CD4-positive, alpha-beta T cell treated with Interleukin-12 subunit alpha and Interleukin-12 subunit beta, for 1 hour (primary cell): ENCODE measurements around the gene KRT7.

Source experiments
- DNase-seq: peaks from one replicate; pipeline ENCODE4 v3.0.0-alpha.2; 2020

KRT7 gene

GRCh38 chr12:52200086-52200780 is 32.8 kb upstream of the KRT7 start:
- no peak for DNase-seq

GRCh38 chr12:52200781-52201450 is 32.1 kb upstream of the KRT7 start:
- no peak for DNase-seq

- no peak for DNase-seq
Measured at GRCh38 chr12:52201451-52201839, 31.6 kb upstream of the KRT7 start.

GRCh38 chr12:52202361-52203078 is 30.5 kb upstream of the KRT7 start:
- DNase-seq, result no peak

- DNase-seq, result peak; percentile 36
Measured at GRCh38 chr12:52203079-52203921, 29.7 kb upstream of the KRT7 start.

GRCh38 chr12:52204095-52204930 is 28.7 kb upstream of the KRT7 start:
- DNase-seq, result no peak

- no peak for DNase-seq
Measured at GRCh38 chr12:52204931-52205505, 28.0 kb upstream of the KRT7 start.

GRCh38 chr12:52205612-52206303 is 27.3 kb upstream of the KRT7 start:
- DNase-seq, result no peak

GRCh38 chr12:52206304-52207040 is 26.6 kb upstream of the KRT7 start:
- no peak for DNase-seq

- DNase-seq, result no peak
Measured at GRCh38 chr12:52207106-52207505, 25.9 kb upstream of the KRT7 start.

GRCh38 chr12:52207895-52208294 is 25.1 kb upstream of the KRT7 start:
- DNase-seq, result no peak

- DNase-seq, result no peak
Measured at GRCh38 chr12:52208424-52209165, 24.4 kb upstream of the KRT7 start.

GRCh38 chr12:52209321-52209720 is 23.7 kb upstream of the KRT7 start:
- DNase-seq, result no peak

GRCh38 chr12:52210186-52210924 is 22.7 kb upstream of the KRT7 start:
- DNase-seq, result no peak

GRCh38 chr12:52210925-52211650 is 22.0 kb upstream of the KRT7 start:
- no peak for DNase-seq

- DNase-seq, result no peak
Measured at GRCh38 chr12:52211716-52212585, 21.1 kb upstream of the KRT7 start.
